RWPE2 (cell line): ENCODE results near the gene CHPF2.

Experiments
- ATAC-seq: fragments of 200-7000 bp; cut with Tn5 transposase; 3 replicates; pipeline ENCODE4 v1.9.1; 2021; ENCODE audit warnings: low read depth
- DNase-seq: peaks from one replicate; pipeline ENCODE4 v3.0.0-alpha.2; 2020; ENCODE audit warnings: low spot score
- H3K27ac ChIP-seq: fragments of 450-650 bp; 2 replicates; pipeline ENCODE4 v1.5.1; 2017; ENCODE audit warnings: mild to moderate bottlenecking; ENCODE audit not compliant: poor library complexity, severe bottlenecking
- H3K27me3 ChIP-seq: fragments of 250-450 bp; sonication (Bioruptor Pico); 2 replicates; pipeline ENCODE4 v1.5.1; 2021; ENCODE audit warnings: mild to moderate bottlenecking, moderate library complexity; ENCODE audit not compliant: insufficient read depth, poor library complexity, severe bottlenecking
- H3K36me3 ChIP-seq: fragments of 250-450 bp; sonication (Bioruptor Pico); 2 replicates; pipeline ENCODE4 v1.5.1; 2020; ENCODE audit warnings: low read depth, mild to moderate bottlenecking, moderate library complexity
- H3K4me1 ChIP-seq: fragments of 250-450 bp; sonication (Bioruptor Pico); 2 replicates; pipeline ENCODE4 v1.5.1; 2021; ENCODE audit warnings: mild to moderate bottlenecking, moderate library complexity; ENCODE audit not compliant: insufficient read depth, poor library complexity, severe bottlenecking
- H3K4me3 ChIP-seq: fragments of 250-450 bp; sonication (Bioruptor Pico); 2 replicates; pipeline ENCODE4 v1.5.1; 2021; ENCODE audit warnings: mild to moderate bottlenecking, moderate library complexity; ENCODE audit not compliant: severe bottlenecking
- H3K9me3 ChIP-seq: fragments of 250-450 bp; sonication (Bioruptor Pico); 2 replicates; pipeline ENCODE4 v1.5.1; 2021; ENCODE audit warnings: mild to moderate bottlenecking, moderate library complexity; ENCODE audit not compliant: severe bottlenecking
- CTCF ChIP-seq: fragments of 450-650 bp; IDR thresholded peaks from one replicate; pipeline ENCODE4 v1.5.1; 2017; ENCODE audit warnings: mild to moderate bottlenecking, moderate library complexity; ENCODE audit not compliant: poor library complexity, severe bottlenecking

Gene CHPF2

GRCh38 chr7:151249034-151249731, 16.9 kb downstream of the CHPF2 start:
- DNase-seq, result no peak
- no peak overlapping the region for H3K27ac ChIP-seq
- ATAC-seq, result peak; percentile 35
- peak overlapping the region; percentile 36 for H3K4me3 ChIP-seq
- no peaks in the 10 kb centered on the region for H3K9me3 ChIP-seq
- H3K4me1 ChIP-seq, result no peaks in the 10 kb centered on the region
- H3K27me3 ChIP-seq, result peaks cover 9% of the 10 kb centered on the region
- no peaks in the 10 kb centered on the region for H3K36me3 ChIP-seq
- no peak for TF ChIP-seq CTCF

GRCh38 chr7:151249732-151250072, 17.4 kb downstream of the CHPF2 start:
- no peak for ATAC-seq
- TF ChIP-seq CTCF, result no peak
- Histone ChIP-seq H3K27ac (no peak overlapping the region), H3K4me1 (no peaks in the 10 kb centered on the region), H3K9me3 (no peaks in the 10 kb centered on the region), H3K27me3 (peaks cover 5% of the 10 kb centered on the region), H3K4me3 (no peak overlapping the region), H3K36me3 (no peaks in the 10 kb centered on the region)
- DNase-seq, result no peak

GRCh38 chr7:151250181-151251132, 18.2 kb downstream of the CHPF2 start:
- H3K27ac ChIP-seq, result no peak overlapping the region
- ATAC-seq (no peak), DNase-seq (peak; percentile 23)
- no peaks in the 10 kb centered on the region for H3K4me1 ChIP-seq
- TF ChIP-seq CTCF, result no peak
- no peaks in the 10 kb centered on the region for H3K9me3 ChIP-seq
- no peak overlapping the region for H3K4me3 ChIP-seq
- no peaks in the 10 kb centered on the region for H3K36me3 ChIP-seq
- no peaks in the 10 kb centered on the region for H3K27me3 ChIP-seq

GRCh38 chr7:151251328-151251688, 19.0 kb downstream of the CHPF2 start:
- Histone ChIP-seq H3K36me3 (no peaks in the 10 kb centered on the region), H3K9me3 (no peaks in the 10 kb centered on the region), H3K27ac (no peak overlapping the region), H3K27me3 (no peaks in the 10 kb centered on the region), H3K4me1 (no peaks in the 10 kb centered on the region), H3K4me3 (peak overlapping the region; percentile 47)
- TF ChIP-seq CTCF, result no peak
- ATAC-seq (no peak; the same call in 2 of the 3 replicates), DNase-seq (peak; percentile 39)
